Measurements from ENCODE around the gene EVL. TPM values are rescaled to one million over a fixed set of nuclear protein-coding genes. Genes with fewer than 3 reads are reported as not detected.

The EVL gene
- total RNA-seq, 1 donor from 2014 or later: 157 TPM

DNA sequence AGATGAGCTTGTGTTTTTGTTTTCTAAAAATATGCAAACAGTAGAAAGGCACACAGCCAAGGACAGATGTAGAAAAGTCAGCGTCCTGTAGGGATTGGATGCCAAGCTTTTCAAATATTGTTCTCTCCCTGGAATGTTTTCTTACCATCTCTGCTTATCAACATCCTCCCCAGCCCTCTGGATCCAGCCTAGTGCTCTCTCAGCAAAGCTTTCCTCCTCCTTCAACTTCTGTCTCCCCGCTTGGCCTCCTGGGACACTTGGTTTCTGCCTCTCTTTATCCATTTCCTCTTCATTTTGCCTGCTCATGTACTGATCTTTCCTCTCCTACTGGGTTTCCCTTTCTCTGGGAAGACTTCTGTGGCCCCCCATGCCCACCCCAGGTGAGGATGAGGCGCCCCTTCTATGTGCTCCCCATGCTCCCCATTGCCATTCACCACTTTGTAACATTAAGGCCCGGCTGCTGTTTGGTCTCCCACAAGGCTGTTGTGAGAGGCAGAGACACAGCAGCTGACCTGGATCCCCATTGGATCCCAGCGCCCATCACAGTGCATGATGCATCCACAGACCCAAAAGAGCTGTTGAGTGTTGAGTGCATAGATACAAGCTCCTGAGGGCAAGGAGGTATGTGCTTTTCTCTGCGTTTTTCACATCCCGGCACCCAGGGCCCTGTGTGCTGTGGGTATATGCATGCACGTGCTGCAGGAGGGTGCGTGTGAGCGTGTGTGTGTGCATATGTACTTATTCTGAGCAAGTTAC is 38.2 kb downstream of the EVL start:
- Mint-ChIP-seq H3K27ac (ENCODE audit: unreplicated experiment) (peak overlapping the region; percentile 88), H3K4me1 (ENCODE audit: unreplicated experiment) (peaks cover 77% of the 10 kb centered on the region), H3K9me3 (ENCODE audit: unreplicated experiment) (no peaks in the 10 kb centered on the region), H3K27me3 (ENCODE audit: unreplicated experiment) (no peaks in the 10 kb centered on the region), H3K4me3 (ENCODE audit: unreplicated experiment) (peak overlapping the region; percentile 36), H3K36me3 (ENCODE audit: unreplicated experiment) (peaks cover 15% of the 10 kb centered on the region)
- TF ChIP-seq, protein P1, sequence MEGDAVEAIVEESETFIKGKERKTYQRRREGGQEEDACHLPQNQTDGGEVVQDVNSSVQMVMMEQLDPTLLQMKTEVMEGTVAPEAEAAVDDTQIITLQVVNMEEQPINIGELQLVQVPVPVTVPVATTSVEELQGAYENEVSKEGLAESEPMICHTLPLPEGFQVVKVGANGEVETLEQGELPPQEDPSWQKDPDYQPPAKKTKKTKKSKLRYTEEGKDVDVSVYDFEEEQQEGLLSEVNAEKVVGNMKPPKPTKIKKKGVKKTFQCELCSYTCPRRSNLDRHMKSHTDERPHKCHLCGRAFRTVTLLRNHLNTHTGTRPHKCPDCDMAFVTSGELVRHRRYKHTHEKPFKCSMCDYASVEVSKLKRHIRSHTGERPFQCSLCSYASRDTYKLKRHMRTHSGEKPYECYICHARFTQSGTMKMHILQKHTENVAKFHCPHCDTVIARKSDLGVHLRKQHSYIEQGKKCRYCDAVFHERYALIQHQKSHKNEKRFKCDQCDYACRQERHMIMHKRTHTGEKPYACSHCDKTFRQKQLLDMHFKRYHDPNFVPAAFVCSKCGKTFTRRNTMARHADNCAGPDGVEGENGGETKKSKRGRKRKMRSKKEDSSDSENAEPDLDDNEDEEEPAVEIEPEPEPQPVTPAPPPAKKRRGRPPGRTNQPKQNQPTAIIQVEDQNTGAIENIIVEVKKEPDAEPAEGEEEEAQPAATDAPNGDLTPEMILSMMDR (IDR thresholded peaks at IDR 0.05): no peak
- DNase-seq (ENCODE audit: extremely low spot score, unreplicated experiment): no peak

DNA sequence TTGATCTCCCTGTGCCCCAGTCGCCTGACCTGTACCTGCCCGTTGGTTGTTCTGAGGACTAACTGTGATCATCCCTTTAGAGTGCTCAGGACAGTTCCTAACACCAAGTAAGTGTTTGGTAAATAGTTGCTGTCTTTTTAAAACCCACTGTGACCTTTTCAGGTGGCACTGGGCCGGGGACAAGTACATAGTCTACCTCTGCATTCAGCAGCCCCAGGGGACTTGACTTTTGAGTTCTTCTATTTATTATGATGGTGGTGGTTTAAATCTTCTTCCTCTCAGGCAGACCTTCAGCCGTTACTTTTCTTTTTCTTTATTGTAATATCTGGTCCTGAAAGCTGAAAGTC is 38.8 kb downstream of the EVL start:
- H3K9me3 Mint-ChIP-seq (ENCODE audit: unreplicated experiment): no peaks in the 10 kb centered on the region
- H3K36me3 Mint-ChIP-seq (ENCODE audit: unreplicated experiment): peaks cover 10% of the 10 kb centered on the region
- TF ChIP-seq, protein P1 (IDR thresholded peaks at IDR 0.05): no peak
- peak overlapping the region; percentile 36 for H3K4me3 Mint-ChIP-seq (ENCODE audit: unreplicated experiment)
- peaks cover 82% of the 10 kb centered on the region for H3K4me1 Mint-ChIP-seq (ENCODE audit: unreplicated experiment)
- H3K27me3 Mint-ChIP-seq (ENCODE audit: unreplicated experiment): no peaks in the 10 kb centered on the region
- peak overlapping the region; percentile 88 for H3K27ac Mint-ChIP-seq (ENCODE audit: unreplicated experiment)
- DNase-seq (ENCODE audit: extremely low spot score, unreplicated experiment): no peak

DNA sequence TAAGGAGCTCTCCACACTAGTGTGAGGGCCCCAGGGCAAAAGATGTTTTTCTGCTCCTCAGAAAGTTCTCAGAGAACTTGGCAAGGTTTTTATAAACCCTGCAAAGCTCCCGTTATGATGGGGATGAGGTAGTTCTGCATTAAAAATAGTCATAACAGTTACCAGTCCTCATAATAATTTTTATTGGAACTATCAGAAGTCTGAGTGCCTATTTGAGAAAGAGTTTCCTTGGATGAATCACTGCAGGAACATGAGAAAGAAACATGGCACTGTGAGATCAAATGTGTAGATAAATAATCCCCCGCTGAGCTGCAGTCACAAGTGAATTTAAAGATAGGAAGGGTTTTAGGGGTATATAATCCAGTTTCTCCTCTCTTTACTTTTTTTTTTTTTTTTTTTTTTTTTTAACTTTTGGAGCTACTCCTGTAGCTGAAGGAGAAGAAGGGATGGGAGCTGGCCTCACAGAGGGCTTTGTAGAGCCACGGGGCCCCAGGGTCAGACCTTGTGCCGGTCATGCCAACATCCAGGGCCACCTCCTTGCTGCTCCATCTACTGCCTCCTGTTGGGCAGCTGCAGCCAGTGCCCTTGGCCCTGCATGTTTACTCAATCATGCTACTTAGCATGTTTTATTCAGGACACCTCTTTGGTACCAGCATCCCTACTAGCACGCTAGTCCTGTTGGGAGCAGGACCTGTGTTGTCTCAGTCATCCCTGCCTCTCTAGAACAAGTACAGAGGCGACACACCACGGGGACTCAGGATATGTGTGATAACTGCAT is 39.5 kb downstream of the EVL start:
- Mint-ChIP-seq H3K4me1 (ENCODE audit: unreplicated experiment) (peaks cover 80% of the 10 kb centered on the region), H3K36me3 (ENCODE audit: unreplicated experiment) (peaks cover 8% of the 10 kb centered on the region), H3K9me3 (ENCODE audit: unreplicated experiment) (no peaks in the 10 kb centered on the region), H3K27ac (ENCODE audit: unreplicated experiment) (peak overlapping the region; percentile 88), H3K4me3 (ENCODE audit: unreplicated experiment) (peak overlapping the region; percentile 36), H3K27me3 (ENCODE audit: unreplicated experiment) (no peaks in the 10 kb centered on the region)
- TF ChIP-seq, protein P1 (IDR thresholded peaks at IDR 0.05): peak; percentile 45
- DNase-seq (ENCODE audit: extremely low spot score, unreplicated experiment): no peak

DNA sequence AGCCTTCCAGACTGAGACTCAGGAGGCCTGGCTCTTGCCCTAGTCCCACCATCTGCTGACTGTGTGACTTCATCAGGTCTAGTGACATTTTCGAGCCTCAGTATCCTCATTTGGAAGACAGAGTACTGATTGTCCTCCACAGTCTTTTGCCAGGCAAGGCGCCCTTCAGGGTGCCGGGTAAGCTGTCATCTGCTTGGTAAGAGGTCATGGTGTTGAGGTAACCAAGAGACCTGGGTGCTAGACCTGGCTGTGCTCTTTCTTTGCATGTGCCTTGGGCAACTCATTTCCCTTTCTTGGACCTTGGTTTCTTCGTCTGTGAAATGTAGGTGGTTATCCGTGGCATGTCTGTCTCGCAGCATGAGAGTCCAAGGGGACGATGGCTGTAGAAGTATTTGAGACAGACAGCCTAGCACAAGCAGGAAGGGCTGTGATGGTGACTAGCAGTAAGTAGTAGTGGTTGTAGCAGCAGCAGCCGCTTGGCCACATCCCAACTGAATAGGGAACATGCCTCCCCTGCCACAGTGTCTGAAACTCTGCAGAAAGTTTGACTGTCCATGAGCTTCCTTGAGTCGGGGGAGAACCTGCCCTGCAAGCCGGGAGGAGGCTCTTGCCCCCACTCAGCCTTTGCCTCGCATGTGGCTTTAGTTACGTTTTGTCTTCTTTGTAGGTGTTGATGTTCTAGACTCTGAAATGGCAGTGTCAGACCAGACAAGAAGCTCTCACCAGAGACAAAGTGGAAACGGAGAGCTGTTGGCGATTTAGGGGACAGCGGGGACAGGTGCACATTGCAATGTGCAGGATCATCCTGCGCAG is 40.3 kb downstream of the EVL start:
- Mint-ChIP-seq H3K27me3 (ENCODE audit: unreplicated experiment) (no peaks in the 10 kb centered on the region), H3K9me3 (ENCODE audit: unreplicated experiment) (no peaks in the 10 kb centered on the region), H3K27ac (ENCODE audit: unreplicated experiment) (peak overlapping the region; percentile 88), H3K4me1 (ENCODE audit: unreplicated experiment) (peaks cover 74% of the 10 kb centered on the region), H3K4me3 (ENCODE audit: unreplicated experiment) (no peak overlapping the region), H3K36me3 (ENCODE audit: unreplicated experiment) (peaks cover 4% of the 10 kb centered on the region)
- TF ChIP-seq, protein P1 (IDR thresholded peaks at IDR 0.05): no peak
- DNase-seq (ENCODE audit: extremely low spot score, unreplicated experiment): no peak

Measured in osteocyte (in vitro differentiated cells).